VCaP (cell line): ENCODE data around the gene RPUSD1.

Experiments used
- H3K27ac ChIP-seq: fragments of 450-650 bp; 2 replicates; pipeline ENCODE4 v1.5.1; 2017
- TF ChIP-seq, protein P1 (sequence below): fragments of 450-650 bp; conservative IDR thresholded peaks from 2 replicates; pipeline ENCODE4 v1.5.1; 2017; ENCODE audit warnings: mild to moderate bottlenecking, moderate library complexity

Gene RPUSD1

DNA sequence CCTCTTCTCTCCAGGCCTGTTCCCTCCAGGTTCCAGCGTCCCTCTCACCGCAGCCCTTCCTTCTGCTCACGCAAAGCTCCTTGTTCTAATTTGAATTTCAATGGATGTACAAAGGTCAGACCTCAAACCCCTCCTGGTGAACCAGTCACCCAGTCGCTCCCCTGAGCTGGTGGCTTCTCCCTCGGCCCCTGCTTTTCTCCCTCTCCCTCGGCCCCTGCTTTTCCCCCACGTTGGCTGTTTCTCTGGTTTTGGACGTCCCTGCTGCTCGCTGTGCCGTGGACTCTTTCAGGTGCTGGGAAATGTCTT, 36.2 kb downstream of the RPUSD1 start:
- H3K27ac ChIP-seq = peak overlapping the region; percentile 48
- TF ChIP-seq, protein P1, sequence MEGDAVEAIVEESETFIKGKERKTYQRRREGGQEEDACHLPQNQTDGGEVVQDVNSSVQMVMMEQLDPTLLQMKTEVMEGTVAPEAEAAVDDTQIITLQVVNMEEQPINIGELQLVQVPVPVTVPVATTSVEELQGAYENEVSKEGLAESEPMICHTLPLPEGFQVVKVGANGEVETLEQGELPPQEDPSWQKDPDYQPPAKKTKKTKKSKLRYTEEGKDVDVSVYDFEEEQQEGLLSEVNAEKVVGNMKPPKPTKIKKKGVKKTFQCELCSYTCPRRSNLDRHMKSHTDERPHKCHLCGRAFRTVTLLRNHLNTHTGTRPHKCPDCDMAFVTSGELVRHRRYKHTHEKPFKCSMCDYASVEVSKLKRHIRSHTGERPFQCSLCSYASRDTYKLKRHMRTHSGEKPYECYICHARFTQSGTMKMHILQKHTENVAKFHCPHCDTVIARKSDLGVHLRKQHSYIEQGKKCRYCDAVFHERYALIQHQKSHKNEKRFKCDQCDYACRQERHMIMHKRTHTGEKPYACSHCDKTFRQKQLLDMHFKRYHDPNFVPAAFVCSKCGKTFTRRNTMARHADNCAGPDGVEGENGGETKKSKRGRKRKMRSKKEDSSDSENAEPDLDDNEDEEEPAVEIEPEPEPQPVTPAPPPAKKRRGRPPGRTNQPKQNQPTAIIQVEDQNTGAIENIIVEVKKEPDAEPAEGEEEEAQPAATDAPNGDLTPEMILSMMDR = no peak

DNA sequence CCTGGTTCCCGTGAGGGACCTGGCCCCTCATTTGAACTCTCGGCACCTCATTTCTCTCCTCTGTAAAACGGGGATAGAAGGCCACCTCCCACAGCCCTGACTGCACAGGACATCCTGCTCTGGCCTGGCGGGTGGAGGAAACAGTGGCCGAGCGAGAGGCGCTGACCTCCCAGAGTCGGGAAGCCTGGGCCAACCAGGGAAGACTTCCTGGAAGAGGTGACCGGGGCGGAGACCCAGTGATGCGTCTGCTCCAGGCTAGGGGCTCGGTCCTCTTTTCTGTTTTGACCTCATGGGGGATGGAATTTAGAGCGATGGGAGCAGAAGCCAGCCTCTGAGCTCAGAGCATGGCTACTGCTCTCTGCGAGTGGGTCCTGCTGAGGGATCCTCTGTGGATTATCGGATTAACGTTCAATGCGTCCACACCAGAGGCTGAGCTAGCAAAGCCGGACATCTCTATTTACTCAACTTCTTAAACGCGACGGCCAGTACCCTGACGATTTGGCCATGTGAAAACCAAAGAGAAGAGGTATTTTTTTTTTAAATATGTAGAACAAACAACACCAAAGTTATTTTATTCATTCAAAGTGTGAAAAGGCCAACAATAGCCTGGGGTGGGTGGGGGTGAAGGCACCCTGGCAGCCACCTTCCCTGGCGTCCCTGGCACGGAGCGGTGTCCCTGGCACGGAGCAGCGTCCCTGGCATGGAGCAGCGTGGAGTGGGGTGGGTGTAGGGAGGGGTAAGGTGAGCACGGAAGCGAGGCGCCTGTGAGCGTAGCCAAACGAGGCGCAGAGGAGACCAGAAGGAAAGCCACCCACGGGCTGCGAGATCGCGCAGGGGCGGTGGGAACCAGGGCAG, 36.8 kb downstream of the RPUSD1 start:
- peak overlapping the region; percentile 48 for H3K27ac ChIP-seq
- TF ChIP-seq, protein P1 = no peak

GRCh38 chr16:750485-750884, 37.7 kb downstream of the RPUSD1 start:
- no peak overlapping the region for H3K27ac ChIP-seq
- TF ChIP-seq, protein P1 = no peak

DNA sequence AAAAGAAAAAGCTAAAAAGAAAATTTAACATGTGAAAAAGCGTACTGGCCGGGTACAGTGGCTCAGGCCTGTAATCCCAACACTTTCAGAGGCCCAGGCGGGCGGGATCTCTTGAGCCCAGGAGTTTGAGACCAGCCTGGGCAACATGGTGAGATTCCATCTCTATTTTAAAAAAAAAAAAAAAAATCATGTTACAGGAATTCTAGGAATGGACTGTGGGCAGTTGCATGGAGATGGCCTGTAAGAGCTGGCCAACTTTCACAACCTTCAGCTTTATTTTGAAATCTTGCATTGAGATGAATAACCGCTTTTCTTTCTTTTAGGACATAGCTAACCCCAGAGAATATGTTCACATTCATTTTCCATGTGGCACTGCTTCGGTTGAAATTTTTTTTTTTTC, 39.2 kb downstream of the RPUSD1 start:
- no peak overlapping the region for H3K27ac ChIP-seq
- TF ChIP-seq, protein P1 = no peak

DNA sequence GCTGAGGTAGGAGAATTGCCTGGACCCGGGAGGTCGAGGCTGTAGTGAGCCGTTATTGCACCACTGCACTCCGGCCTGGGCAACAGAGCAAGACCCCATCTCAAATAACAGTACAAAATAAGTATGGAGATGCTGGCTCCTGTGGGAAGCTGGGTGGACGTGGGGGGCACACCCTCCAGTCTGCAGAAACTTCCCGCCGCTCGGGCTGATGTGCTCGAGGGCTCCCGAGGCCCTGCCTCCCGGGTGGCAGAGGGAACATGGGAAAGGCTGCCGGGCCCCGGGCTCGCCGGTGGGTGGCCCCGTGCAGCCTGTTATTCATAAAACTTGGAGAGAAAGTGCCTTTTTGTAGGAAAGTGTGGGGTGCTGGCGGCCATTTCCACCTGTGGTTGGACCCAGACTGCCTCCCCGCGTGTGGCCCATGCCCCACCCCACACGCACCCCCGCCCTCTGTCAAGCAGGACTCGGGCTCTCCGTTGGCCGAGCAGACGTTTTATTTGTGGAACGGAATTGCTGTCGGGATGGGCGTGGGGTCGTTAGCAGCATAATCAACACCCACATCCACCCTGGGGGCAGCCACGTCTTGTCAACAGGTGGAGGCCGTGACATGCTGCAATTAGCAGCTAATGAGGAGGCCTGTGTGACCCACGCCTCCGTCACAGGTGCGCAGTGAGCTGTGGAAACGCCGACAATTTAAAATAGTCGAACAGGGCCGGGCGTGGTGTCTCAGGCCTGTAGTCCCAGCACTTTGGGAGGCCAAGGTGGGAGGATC, 40.0 kb downstream of the RPUSD1 start:
- H3K27ac ChIP-seq = no peak overlapping the region
- TF ChIP-seq, protein P1 = no peak

DNA sequence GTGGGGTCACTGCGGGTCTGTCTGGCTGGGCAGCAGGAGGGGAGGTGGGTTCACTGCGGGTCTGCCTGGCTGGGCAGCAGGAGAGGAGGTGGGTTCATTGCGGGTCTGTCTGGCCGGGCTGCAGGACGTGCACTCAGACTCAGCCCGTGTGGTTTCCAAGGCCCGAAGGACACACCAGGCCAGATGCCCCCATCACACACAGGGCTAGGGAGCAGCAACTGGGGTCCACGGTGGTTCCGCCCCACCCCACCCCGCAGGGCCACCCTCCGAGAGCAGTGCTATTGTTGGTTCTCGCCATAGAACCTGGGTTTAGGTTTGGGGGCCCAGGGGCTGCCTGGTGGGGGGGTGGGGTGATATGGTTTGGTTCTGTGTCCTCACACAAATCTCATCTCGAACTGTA, 41.5 kb downstream of the RPUSD1 start:
- H3K27ac ChIP-seq = no peak overlapping the region
- TF ChIP-seq, protein P1 = no peak

DNA sequence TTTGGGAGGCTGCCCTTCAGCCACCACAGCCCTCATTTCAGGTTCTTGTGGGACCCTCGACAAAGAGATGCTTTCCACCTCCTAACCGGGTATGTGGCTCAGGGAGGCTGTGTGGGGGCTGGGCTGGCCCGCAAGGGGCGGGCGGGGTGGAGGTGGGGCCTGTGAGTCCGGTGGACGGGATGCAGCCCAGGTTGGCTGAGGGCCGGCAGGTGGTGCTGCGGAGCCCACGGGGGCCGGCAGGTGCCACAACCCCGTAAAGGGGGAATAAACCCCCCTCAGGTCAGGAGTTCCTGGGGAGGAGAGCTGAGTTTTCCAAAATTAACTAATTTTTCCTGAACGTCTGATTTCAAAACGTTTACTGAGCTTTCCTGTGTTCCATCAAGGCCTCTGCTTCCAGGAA, 42.4 kb downstream of the RPUSD1 start:
- TF ChIP-seq, protein P1 = peak; percentile 18; the same call in 1 of the 2 replicates
- H3K27ac ChIP-seq = no peak overlapping the region
